NCI-H187 (cell line): ENCODE measurements around the gene CEL.
"Not testable (repeated sequence)": the region's sequence is repeated elsewhere in the genome, so short reads cannot be mapped to it uniquely, and the experiment has no call there.

Source experiments
- DNase-seq, 2 experiments: peaks; one replicate each; lab custom pipeline; 2025; lab: John Stamatoyannopoulos, UW

CEL gene

DNA sequence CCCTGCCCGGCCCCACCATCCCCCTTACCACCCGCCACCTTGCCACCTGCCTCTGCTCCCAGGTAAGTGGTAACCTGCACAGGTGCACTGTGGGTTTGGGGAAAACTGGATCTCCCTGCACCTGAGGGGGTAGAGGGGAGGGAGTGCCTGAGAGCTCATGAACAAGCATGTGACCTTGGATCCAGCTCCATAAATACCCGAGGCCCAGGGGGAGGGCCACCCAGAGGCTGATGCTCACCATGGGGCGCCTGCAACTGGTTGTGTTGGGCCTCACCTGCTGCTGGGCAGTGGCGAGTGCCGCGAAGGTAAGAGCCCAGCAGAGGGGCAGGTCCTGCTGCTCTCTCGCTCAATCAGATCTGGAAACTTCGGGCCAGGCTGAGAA lies at the start of gene CEL:
TSS of gene CEL (plus strand) at position 218 of the 382 bp plus-strand sequence. CDS start at position 240, 22 bp downstream.
- DNase-seq, result peak in 1 of 2 experiments; percentile 5

DNA sequence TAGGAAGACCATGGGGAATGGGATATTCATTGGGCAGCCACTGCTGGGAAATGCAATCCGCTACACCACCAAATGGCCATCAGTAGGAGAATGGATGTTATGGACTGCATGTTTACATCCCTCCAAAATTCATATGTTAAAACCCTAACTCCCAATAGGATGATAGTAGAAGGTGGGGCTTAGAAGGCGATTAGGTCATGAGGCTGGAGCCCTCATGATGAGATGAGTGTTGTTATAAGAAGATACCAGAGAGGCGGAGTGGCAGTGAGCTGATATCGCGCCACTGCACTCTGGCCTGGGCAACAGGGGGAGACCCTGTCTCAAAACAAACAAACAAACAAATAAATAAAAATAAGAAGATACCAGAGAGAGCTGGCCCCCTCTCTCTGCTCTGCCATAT lies 47.1 kb upstream of the CEL start:
- DNase-seq, result no peak

DNA sequence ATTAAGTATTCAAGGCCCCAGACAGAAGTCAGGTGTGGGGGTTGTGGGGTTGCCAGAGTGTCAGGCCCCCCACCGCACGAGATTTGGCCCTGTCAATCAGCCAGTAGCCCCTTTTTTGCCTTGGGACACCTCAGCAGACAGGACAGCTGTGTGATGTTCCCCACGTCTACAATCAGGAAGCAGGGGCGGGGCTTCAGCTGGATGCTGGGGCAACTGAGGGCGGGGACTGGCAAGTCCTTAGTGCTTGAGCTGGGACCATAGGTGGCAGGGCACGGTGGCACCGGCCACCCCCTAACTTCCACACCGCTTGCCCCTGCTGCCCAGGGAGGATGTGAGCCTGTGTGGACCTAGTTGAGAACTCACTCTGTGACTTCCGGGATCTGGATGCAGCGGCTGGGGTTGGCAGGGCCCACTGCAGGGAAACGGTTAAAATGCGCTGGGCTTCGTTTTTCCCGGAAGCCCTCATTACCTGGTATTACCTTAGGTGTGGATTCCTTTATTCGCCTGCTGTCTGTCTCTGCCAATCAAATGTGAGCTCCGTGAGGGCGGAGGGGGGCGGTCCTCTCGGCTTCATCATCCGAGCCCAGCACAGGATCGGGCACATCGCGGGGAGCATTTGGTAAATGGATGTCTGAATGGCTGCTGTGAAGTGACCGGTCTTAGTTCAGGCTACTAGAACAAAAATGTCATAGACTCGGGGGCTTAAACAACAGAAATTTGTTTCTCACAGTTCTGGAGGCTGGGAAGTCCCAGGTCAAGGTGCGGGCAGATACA lies 38.5 kb upstream of the CEL start:
- no peak for DNase-seq

DNA sequence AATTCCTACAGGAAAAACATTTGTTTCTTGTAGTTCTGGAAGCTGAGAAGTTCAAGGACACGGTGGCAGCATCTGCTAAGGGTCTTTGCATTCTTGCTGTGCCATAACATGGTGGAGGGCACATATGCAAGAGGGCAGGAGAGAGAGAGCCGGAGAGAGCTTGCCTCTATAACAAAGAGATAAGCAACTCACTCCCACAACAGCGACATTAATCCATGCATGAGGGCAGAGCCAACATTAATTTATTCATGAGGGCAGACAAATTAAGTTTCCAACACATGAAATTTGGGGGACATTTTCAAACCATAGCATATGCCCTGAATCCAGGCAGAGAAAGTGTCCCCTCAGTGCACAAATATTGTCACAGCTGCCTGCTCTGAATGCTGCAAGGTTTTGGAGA lies 35.4 kb upstream of the CEL start:
- DNase-seq, result no peak

DNA sequence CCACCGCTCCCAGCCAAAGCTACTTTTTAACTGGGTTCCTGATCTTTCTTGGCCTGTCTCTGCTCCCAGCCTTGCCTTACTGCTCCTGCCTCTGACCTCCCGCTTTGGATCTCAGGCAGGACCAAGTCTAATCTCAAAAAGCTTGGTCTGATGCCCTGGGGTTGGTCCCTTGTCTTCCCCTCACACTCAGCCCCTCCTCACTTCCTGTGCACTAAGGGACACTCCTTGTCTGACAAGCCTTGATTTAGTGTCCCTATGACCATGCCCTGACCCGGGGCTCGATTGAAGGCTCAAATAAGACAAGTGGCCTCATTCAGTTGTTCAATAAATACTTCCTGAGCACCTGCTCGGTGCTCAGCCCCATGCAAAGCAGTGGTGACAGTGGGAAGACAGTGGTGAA lies 34.6 kb upstream of the CEL start:
- no peak for DNase-seq

DNA sequence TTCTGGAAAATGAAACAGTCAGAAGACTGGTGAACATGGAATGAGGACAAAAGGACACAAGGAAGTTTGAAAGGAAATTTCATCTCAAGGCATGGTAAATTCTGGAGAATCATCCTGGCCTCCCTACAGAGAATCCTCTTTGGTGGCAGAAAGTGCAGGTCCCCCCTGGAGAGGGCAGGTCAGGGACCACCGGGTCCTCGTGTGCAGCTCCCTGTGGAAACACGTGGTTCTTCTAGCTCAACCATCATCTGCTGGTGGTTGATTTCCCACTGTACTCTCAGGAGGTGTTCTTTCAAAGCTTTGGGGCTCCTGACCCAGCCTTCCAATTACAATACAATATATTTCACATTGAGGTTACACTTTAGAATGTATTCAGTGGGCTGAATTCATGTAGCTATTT lies 33.6 kb upstream of the CEL start:
- no peak for DNase-seq

DNA sequence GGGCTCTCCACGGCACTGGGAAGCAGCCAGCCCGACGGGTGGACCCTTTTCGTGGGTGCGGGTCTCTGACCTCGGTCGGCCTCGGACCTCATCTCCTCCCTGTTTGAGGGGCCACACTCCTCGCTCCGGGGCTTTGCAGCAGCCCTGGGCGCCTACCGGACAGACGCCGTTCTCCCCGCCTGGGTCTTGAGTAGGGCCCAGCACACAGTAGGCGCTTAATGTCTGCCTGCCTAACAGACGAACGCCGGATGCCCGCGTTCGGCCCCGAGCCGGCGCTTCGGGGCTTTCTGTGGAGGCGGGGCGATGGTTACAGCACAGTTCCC lies 31.8 kb upstream of the CEL start:
- DNase-seq, result no peak

DNA sequence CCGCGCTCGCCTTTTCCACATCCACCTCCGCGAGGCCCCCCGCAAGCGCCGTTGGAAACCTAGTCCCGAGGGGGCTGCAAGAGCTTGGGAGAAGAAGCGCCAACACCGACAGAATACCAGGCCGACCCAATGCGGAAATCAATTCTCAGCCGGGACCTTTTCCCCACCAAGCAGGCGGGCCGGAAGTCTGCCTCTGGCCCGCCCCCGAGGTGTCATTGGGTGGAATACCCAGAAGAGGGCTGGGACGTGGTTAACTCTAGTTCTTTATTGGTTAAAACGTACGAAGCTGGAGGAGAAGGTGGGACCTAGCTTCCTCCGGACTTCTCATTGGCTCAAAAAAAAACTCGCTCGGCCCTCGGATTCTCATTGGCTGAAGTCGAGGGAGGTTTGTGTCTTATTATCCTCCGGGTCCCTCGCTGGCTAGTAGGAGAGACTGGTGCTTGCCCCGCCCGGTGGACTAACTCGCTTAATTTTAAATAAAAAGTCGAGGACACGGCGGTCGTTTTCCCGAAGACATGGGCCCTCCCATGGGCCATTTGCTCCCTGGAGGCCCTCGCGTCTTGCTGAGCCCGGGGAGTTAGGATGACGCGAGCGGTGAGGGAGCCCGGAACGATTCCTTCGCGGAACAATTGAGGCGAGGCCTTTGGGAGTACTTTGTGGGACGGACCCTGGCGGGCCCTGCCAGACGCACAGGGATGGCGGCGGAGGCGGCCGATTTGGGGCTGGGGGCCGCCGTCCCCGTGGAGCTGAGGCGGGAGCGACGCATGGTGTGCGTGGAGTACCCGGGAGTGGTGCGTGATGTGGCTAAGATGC lies 31.3 kb upstream of the CEL start, which contains the start of gene GTF3C5:
TSS of gene GTF3C5 (plus strand) at position 681 of the 813 bp plus-strand sequence. CDS start at position 696, 15 bp downstream.
- peak; percentile 82 to 87 for DNase-seq

DNA sequence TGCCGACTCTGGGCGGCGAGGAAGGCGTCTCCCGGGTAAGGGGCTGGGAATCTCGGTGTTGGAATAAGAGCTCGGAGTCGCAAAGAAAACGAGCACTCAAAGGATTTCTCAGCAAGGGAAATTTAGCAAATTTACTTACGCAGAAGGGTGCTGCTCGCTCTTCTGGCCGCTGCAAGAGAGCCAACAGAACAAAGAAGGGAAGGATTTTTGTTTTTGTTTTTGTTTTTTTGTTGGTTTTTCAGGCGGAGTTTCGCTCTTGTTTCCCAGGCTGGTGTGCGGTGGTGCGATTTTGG lies 30.7 kb upstream of the CEL start:
- DNase-seq, result no peak

DNA sequence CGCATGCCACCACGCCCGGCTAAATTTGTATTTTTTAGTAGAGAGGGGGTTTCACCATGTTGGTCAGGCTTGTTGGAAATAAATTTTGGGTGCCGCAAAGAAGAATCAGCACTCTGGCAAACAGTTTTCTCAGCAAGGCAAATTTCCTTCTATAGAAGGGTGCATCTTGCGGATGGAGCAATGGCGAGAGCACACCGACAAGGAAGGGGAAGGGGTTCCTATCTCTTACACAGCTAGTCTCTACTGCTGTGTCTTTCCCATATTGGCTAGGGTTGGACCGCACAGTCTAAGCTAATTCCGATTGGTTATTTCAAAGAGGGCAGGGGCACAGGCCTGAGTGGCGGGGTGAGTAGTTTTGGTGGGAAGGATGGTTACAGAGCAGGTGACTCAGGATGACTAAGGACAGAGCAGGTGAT lies 30.3 kb upstream of the CEL start:
- no peak for DNase-seq

DNA sequence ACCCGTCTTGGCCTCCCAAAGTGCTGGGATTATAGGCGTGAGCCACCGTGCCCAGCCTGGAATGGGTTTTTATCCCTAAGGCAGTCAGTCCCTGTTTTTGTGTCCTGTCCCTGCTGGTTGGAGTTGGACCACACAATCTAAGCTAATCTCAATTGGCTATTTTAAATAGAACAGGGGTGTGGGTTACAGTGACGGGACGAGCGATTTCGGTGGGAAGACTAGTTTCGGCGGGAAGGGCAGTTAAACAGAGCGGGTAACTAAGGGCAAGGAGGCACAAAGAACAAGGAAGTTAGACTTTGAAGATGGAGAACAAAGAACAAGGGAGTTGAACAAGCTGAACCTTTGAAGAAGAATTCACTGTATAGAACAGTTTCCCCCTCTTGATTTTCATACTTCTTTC lies 29.6 kb upstream of the CEL start:
- DNase-seq, result no peak

DNA sequence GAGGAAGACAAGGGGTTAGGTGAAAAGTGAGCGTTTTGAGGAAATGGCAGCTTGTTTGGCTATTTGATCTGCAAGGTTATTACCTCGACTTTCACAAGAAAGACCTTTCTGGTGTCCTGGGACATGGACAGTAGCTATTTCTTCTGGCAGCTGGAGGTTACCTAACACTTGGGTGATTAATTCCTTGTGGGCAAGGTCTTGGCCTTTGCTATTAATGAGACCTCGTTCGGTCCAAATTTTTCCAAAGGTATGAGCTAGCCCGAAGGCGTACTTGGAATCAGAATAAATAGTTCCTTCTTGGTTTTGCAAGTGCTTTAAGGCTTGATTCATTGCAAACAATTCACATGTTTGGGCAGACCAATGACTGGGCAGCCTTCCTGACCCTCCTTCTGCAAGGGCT lies 26.1 kb upstream of the CEL start:
- DNase-seq, result no peak

DNA sequence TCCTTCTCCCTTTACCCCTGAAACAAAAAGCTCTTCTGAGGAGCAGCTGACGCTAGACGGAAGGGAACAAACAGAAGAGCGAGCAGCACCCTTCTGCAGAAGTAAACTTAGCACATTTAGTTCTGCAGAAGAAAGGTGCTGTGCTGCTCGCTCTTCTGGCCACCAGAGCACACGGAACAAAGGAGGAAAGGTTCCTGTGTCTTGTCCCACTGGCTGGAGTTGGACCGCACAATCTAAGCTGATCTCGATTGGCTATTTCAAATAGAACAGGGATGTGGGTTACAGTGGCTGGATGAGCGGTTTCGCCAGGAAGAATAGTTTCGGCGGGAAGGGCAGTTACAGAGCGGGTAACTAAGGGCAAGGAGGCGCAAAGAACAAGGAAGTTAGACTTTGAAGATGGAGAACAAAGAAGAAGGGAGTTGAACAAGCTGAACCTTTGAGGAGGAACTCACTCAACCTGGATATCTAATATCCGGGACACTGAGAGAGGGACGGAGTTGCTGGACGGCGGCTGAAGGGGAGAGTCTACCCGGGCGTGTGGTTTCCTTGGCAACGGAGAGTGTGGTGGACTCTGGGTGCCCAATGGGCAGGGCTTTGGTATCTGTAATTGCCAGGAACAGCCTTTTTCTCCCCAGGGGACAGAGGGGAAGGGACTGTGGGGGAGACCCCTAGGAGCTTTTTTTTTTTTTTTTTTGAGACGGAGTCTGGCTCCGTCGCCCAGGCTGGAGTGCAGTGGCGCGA lies 23.8 kb upstream of the CEL start:
- no peak for DNase-seq

DNA sequence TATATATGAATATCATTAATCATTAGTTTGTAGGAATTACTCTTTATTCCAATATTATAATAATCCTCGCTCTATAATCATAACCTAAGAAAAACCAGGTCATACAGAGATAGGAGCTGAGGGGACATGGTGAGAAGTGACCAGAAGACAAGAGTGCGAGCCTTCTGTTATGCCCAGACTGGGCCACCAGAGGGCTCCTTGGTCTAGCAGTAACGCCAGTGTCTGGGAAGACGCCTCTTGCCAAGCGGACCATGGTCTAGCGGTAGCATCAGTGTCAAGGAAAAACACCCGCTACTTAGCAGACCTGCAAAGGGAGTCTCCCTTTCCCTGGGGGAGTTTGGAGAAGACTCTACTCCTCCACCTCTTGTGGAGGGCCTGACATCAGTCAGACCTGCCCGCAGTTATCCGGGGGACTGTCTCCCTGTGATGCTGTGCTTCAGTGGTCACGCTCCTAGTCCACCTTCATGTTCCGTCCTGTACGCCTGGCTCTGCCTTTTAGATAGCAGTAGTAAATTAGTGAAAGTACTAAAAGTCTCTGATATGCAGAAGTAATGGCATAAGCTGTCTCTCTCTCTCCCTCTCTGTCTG lies 20.8 kb upstream of the CEL start:
- DNase-seq, result not testable (repeated sequence)

DNA sequence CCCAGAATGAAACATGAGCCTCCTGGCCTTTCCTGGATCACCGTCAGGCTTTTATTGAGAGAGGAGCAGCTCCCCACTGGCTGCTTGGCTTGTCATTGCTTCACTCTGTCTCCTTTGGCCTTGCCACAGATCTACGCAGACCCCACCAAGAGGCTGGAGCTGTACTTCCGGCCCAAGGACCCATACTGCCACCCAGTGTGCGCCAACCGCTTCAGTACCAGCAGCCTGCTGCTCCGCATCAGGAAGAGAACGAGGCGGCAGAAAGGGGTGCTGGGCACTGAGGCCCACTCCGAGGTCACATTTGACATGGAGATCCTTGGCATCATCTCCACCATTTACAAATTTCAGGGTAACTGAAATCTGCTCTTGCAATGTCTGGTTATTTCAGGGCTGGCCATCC lies 19.8 kb upstream of the CEL start:
- DNase-seq, result no peak

DNA sequence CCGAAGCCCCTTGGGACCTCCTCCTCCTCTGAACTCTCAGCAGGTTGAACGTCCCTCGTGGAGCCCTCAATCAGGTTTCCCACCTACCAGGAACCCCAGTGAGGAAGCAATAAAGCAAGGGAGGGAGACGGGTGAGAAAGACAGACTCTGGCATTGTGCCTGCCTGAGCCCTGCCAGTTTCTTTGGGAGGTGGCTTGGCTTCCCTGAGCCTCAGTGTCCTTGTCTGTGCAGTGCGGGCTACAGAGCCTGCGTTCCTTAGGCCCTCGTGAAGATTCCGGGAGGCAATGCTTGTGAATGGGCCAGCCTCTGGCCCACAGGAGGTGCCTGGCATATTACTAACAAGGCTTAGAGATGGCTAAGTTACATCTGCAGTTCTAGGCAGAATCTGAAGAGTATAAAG lies 19.1 kb upstream of the CEL start:
- no peak for DNase-seq

DNA sequence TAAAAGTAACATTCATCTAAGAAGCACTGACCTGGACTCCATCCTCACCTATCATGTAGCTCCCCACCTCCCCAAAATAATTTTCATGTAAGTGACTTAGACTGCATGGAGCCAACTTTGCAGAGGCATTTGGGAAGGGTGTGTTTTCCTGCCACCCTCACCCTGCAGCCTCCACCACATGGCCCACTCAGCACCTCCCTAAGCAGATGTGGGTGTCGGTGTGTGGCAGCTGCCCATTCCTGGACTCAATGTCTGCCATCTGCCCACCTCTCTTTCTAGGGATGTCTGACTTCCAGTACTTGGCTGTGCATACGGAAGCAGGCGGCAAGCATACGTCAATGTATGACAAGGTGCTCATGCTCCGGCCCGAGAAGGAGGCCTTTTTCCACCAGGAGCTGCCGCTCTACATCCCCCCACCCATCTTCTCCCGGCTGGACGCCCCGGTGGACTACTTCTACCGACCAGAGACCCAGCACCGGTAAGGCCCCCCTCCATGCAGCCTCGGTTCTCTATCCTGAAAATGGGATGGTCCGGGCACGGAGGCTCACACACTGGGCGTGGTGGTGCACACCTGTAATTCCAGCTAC lies 18.2 kb upstream of the CEL start:
- DNase-seq, result no peak

DNA sequence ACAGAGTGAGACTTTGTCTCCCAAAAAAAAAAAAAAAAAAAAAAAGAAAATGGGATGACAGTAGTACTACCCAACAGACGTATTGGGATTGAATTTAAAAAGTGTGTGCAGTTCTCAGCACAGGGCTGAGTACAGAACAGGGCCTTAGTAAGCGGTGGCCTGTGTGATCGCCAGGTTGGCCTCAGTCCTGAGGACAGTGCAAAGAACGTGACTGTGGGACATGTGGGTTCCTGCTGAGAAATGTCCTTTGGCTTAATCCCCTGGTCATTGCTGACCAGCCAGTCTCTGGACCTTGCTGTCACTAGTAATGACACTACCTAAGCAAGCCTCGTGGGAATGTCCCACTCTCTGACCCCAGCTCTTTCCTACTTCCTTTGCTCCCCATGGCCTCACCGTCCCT lies 17.7 kb upstream of the CEL start:
- DNase-seq, result no peak

DNA sequence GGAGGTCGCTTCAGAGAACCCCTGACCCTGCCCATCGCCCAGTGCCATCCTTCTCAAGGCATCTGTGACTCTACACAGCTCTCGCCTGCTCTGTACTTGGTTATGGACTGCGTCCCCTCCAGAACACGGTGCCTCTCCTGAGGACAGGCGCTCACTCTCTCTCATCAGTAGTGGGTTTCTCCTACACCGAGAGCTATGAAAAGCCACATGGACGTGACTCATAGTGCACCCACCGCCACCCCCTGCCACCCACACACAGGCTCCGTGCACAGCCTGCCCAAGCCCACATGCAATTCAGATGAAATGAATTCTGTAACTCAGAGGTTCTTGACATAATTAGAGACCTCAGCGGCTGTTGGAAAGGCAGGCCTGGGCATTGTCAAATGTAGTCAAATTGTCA lies 17.1 kb upstream of the CEL start:
- no peak for DNase-seq

DNA sequence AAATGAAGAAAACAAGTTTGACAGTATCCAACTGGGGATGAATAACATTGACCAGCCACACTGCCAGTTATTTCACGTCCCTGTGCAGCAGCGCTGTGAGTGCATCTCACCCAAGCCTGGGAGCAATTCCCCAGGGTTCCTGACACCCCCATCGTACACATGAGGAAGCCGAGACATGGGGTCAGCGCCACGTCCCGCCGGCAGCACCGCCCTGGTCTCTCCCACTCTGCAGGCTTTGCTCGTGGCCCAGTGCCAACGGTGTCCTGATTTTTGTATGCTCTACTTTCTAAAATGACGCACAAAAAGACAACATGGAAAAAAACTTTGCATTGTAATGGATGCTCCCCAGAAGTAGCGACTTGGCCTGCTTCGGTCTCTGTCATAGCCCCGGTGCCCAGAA lies 16.6 kb upstream of the CEL start:
- no peak for DNase-seq

DNA sequence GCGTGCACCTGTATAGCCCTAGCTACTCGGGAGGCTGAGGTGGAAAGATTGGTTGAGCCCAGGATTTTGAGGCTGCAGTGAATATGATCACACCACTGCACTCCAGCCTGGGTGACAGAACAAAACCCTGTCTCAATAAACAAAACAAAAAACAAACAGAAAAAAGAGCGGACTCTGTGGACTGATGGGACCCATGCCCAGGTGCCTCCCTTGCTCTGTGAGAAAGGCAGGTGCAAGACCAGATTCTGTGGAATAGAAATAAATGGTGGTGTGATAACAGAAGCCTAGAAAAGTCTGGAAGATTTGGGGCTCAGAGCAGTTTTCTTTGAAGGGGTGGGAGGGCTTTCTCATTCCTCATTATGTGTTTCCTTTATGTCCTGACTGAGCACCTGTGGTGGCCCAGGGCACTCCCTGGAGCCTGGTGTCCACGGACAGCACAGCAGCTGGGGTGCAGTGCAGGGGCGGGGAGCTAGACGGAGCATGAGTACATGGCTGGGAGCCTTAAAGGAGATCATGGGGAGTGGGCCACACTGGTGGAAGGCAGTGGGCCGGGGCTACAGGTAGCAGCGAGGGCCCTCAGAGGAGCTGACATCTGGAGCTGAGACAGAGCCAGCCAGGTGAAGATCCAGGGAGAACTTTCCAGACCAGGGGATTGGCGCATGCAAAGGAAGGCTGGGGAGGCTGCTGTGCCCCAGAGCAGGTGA lies 15.4 kb upstream of the CEL start:
- no peak for DNase-seq

DNA sequence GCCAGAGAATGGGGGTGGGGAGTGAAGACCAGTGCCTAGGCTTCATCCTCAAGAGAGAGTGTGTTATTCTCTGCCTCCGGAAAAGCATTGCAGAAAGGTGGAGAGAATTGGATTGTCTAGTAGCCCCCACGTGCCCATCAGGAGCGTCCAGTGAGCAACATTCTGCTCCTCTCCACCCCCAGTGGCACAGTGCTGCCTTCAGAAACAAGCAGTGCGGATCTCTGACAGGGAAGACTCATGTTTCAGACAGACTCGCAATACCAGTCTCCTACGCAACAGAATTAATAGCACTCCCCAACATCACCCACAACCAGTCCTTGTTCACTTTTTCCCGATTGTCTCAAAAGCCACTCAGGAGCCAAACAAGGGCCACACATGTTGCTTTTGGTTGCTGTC lies 14.9 kb upstream of the CEL start:
- no peak for DNase-seq
